Activated T-cell treated with anti-CD3 and anti-CD28 coated beads, Interleukin-2, amount 50 U/mL, for 1 hour (primary cell): ENCODE data around the gene AGFG1.
"Not testable (repeated sequence)": the region's sequence is repeated elsewhere in the genome, so short reads cannot be mapped to it uniquely, and the experiment has no call there.

Source experiments
- DNase-seq: peaks from one replicate; pipeline ENCODE4 v3.0.0-alpha.2; 2020

Gene AGFG1

DNA sequence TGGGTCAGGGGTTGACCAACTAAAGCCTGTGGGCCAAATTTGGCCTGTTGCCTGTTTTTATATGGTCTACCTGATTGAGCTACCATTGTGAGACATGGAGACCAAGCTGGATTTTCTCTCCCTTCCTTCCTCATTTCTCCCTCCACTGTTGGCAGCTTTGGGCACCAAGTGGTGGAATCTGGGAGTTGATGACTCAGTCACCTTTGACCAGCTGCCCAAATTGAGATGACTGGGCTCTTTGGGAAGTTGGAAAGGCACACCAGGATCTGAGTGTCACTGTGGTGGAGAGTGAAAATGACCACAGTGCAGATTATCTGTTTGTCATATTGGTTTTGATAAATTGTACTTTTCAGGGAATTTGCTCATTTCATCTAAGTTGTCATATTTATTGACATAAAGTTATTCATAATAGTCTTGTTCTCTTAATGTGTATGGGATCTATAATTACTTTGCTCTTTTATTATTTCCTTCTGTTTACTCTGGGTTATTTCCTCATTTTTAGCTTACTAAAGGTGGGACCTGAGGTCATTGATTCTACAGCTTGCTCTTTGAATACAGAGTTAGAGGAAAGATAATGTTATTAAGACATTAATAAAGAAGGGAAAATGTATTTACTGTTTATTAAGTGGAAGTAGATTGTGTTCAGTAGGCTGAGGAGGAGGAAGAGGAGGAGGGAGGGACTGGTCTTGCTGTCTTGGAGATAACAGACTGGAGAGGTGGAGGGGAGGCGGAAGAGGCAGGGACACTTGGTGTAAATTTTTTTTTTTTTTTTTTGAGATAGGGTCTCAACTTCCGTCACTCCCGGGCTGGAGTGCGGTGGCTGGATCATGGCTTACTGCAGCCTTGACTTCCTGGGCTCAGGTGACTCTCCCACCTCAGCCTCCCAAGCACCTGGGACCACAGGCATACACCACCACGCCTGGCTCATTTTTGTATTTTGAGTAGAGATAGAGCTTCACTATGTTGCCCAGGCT is 31.8 kb downstream of the AGFG1 start:
- DNase-seq: no peak

GRCh38 chr2:227504700-227505099 is 32.7 kb downstream of the AGFG1 start:
- DNase-seq: no peak

DNA sequence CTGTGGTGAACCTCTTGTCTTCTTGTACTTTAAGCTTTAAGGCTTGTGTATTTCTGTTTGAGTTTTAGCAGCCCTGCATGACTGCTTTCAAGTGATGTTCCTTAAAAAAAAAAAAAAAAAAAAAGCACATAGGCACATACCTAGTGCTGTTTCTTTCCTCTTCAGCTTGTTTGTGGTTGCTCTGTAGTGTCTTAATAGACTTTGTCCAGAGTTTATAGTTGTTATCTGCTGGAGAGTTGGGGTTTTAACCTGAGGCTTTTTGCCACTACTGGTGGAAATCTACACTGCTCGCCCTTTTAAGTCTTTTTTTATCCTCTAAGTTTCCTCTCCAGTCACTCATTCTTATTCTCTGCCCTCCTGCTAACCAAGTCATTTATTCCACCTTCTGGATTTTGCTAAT is 34.5 kb downstream of the AGFG1 start:
- no peak for DNase-seq

DNA sequence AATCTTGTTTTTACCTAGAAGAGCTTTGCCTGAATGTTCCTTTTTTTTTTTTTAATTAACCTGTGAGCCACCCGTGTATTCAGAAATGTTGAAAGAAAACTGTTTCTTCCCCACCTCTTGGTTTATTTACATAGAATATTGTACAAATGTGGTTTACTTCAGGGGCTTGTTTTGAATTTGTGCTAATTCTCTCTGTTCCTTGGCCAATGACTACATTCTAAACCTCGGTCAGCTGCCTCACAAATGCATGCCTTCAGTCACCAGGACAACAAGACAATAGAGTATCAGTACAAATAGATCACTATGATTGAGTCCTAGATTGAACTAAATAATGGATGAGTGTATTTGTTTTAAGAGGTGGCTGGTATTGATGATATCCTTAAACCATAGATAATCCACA is 36.0 kb downstream of the AGFG1 start:
- DNase-seq: no peak

DNA sequence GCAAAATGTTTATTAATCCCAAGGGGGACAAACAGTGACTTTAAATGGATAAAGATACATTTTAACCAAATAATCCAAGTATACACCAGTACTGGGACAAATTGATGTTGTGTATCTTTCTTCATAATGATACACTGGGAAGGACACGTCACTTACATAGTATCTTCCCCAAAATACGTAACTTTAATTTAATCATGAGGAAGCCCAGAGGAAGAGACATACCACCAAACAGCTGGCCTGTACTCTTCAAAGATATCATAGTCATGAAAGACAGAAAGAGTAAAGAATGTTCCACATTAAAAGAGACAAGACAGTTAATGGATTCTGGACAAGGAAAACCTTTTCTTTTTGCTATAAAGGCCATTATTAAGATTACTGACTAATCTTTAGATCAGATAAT is 37.1 kb downstream of the AGFG1 start:
- no peak for DNase-seq

DNA sequence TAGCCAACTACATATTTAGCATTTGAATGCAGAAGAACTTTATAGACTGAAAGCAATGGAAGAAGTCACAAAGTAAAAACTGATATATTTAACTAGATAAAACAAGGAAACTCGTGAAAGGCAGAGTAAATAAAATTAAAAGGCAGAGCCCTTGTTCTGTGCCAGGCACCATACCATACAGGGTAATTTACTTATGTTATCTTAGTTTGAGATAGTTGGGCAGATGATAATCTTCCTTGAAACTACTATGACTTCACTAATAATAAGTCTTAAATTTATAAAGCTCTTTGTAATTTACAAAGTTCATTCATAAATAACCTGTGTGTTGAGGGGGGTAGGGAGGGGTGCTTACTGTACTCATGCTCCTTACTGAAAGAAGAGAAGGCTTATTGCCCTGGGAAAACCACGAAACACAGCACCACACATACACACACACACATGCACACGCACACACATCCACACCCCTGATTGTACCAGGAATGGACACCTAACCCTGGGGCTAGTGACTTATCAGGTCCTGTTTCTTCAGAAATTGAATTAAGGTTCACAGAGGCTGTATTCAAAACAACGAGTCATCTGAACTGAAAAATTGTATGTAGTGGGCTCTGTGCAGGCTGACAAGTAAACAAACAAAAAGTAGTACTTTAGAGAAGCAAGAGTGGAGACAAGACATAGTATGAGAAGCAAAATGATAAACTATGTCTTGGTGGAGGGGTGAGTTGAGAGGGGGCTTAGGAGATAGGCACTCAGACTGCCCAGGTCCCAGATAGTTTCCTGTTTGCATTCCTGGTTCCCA is 38.1 kb downstream of the AGFG1 start:
- DNase-seq: no peak

DNA sequence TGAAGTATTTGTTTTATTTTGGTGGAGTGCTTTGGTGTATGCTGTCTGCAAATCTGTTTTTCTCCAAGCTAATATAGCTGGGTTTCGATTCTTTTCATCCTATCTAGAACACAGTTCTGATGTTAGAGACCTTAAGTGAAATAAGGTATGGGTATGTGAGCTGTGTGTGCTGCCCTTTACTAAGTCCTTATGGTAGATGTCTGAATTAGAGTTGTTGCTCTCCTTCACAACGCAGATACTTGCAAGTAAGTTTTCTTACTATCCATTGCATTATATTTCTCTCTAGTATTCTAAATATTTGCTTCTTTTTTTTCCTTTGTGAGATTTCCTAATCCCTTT is 38.6 kb downstream of the AGFG1 start:
- DNase-seq: no peak

GRCh38 chr2:227511239-227511930 is 39.4 kb downstream of the AGFG1 start:
- no peak for DNase-seq

DNA sequence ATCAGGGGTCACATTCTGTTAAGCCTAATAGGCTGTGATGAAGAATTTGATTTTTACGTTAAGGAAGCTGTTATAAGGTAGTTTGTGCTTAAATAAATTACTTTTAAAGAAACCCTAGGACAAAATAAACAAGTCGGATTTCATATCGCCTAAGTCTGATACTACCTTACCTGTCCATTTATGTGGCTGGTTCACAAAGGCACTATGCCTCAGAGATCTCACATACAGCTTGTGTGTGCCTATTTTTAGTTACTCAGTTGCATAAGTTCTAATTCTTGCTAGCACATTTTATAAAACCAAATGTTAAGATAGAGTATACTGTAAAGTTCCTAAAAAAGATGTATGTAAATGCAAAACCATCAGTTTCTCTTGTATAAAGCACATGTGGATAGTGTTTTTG is 40.0 kb downstream of the AGFG1 start:
- DNase-seq: no peak

DNA sequence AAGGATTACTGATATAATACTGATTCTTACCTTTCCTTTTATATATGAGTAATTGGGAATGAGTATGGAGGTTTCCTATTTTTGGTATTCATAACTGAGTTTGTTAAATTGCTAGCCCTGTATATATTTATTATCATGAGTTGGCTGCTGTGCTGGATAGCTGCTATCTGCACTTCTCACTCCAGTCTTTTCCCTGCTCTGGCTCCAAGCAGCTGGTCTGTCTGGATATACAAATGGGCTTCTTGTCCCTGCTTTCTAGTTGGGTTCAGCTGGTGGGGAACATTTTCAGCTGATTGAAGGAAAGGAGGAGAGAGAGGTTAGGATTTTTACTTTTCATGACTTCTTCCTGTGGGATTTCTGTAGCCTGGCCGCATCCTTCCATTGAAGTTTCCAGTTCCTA is 41.2 kb downstream of the AGFG1 start:
- DNase-seq: no peak

- no peak for DNase-seq
Observed at GRCh38 chr2:227515742-227516141, 43.8 kb downstream of the AGFG1 start.

DNA sequence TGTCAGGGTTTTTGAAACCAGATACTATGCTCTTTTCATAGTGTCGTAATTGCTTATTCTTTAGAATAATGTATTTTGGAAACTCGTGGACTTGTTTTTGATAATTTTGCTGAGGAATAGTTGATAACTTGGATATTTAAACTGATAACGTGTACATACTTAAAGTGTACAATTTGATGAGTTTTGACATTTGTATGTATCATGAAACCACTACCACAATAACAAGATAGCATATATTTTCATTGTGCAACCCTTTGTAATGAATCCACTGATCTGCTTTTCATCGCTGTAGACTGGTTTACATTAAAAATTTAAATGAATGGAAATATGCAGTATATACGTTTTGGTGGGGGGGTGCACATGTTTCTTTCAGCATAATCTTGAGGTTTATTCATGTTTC is 45.8 kb downstream of the AGFG1 start:
- DNase-seq: no peak

DNA sequence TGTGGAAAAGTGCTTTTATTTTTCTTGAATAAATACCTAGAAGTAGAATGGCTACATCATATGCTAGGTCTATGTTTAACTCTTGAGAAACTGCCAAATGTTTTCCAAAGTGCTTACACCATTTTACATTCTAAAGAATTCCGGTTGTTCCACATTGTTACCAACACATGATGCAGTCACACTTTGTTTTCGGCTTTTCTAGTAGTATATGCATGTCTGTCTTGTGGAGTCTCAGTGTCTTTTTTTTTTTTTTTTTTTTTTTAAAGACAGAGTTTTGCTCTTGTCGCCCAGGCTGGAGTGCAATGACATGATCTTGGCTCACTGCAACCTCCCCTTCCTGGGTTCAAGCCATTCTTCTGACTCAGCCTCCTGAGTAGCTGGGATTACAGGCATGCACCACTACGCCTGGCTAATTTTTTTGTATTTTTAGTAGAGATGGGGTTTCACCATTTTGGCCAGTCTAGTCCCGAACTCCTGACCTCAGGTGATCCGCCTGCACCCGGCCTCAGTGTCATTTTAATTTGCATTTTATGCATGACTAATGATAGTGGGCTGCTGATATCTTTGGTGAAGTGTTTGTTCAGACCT is 46.4 kb downstream of the AGFG1 start:
- not testable (repeated sequence) for DNase-seq

- not testable (repeated sequence) for DNase-seq
Observed at GRCh38 chr2:227521178-227521577, 49.2 kb downstream of the AGFG1 start.

DNA sequence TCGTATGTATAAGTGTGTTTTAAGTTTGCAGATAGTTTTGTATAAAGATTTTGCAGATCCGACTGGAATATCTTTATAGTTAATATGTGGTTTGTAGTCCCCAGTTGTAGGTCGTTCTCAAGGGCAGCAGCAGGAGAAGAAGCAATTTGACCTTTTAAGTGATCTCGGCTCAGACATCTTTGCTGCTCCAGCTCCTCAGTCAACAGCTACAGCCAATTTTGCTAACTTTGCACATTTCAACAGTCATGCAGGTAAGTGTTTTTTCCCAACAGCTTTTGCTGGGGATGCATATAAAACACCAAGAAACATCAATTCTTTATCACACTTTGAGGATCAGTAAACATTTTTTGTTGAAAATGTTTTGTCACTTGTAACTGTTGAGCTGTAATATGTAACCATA is 52.7 kb downstream of the AGFG1 start:
- DNase-seq: no peak

DNA sequence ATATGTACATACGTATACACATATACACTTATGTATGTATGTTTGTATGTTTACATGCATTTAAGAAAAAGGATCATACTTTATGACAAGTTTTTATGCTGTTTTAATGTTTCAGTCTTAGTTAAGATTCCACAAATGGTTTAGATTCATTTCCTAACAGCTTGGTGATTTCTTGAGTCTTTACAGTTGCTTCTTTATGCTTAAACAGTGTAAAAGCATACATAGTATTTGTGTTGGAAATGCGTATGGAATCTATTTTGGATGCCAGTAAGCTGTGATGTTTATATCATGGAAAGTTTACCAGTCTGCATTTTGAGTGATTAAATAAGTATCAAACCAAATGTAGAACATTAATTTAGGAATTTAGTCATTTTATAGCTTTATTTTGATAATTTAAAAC is 55.4 kb downstream of the AGFG1 start:
- DNase-seq: no peak

DNA sequence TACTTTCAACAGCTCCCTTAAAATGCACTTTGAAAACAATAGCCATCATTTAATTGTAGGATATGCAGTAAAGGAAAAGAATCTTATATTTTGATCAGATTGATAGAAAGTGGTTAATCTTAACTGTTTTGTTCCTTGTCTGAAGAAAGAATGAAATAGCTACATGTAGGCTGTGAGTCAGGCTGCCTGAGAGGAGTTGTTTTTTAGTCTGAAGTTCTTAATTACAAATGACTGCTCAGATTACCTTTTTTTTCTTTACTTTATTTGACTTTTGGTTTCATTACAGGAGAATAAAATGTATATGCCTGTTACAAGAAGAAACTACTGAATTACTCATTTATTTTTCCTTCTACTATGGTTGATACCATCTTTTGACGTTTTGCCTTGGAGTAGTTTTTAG is 56.8 kb downstream of the AGFG1 start:
- no peak for DNase-seq

- DNase-seq: no peak
Observed at GRCh38 chr2:227529871-227530270, 57.9 kb downstream of the AGFG1 start.

- no peak for DNase-seq
Observed at GRCh38 chr2:227534714-227535113, 62.8 kb downstream of the AGFG1 start.

- DNase-seq: no peak
Observed at GRCh38 chr2:227536445-227536844, 64.5 kb downstream of the AGFG1 start.

DNA sequence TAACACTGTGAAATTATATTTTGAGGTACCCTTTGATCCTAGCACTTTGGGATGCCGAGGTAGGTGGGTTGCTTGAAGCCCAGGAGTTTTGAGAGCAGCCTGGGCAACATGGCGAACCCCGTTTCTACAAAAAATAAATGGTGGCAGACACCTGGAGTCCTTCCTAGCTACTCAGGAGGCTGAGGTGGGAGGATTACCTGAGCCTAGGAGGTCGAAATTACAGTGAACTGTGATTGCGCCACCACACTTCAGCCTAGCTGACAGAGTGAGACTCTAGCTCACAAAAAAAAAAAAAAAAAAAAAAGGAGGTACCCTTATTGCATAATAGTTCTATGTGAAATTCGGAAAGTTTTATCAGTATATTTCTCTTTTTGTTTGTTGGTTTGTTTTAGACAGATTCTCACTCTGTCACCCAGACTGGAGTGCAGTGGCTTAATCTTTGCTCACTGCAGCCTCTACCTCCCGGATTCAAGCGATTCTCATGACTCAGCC is 67.6 kb downstream of the AGFG1 start:
- DNase-seq: no peak

DNA sequence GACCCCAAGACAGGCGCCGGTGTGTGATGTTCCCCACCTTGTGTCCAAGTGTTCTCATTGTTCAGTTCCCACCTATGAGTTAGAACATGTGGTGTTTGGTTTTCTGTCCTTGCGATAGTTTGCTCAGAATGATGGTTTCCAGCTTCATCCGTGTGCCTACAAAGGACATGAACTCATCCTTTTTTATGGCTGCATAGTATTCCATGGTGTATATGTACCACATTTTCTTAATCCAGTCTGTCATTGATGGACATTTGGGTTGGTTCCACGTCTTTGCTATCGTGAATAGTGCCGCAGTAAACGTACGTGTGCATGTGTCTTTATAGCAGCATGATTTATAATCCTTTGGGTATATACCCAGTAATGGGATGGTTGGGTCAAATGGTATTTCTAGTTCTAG is 68.4 kb downstream of the AGFG1 start:
- DNase-seq: not testable (repeated sequence)

DNA sequence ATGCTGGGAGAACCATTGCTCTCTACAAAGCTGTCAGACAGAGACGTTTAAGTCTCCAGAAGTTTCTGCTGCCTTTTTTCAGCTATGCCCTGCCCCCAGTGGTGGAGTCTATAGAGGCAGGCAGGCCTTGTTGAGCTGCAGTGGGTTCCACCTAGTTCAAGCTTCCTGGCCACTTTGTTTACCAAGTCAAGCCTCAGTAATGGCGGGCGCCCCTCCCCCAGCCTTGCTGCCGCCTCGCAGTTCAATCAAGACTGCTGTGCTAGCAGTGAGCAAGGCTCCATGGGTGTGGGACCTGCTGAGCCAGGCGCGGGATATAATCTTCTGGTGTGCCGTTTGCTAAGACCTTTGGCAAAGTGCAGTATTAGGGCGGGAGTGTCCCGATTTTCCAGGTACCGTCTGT is 74.0 kb downstream of the AGFG1 start:
- DNase-seq: no peak
